GM10248 (cell line): ENCODE results near the gene TLCD4.
"Not testable (repeated sequence)": the region's sequence is repeated elsewhere in the genome, so short reads cannot be mapped to it uniquely, and the experiment has no call there.

Experiments used
- CTCF ChIA-PET: fragments of 300-600 bp; sonication (Branson Sonifier 250); formaldehyde crosslinking; extraction: SDS; loops from one replicate; lab custom pipeline; 2021; ENCODE audit warnings: antibody characterized with exemption; lab: Yijun Ruan, JAX
- POLR2A ChIA-PET: fragments of 350-650 bp; sonication (Branson Sonifier 250); formaldehyde crosslinking; extraction: SDS; loops from one replicate; lab custom pipeline; 2020; ENCODE audit warnings: antibody characterized with exemption; lab: Yijun Ruan, JAX
- DNase-seq: peaks from one replicate; pipeline ENCODE4 v3.0.0; 2012; ENCODE audit errors: extremely low spot score
- TF ChIP-seq, protein P1 (sequence below): IDR thresholded peaks from 2 replicates; pipeline ENCODE4 v1.5.1; 2012; ENCODE audit warnings: mild to moderate bottlenecking, low read depth; ENCODE audit errors: extremely low read depth, missing control alignments, control extremely low read depth

The TLCD4 gene

GRCh38 chr1:95146637-95147036 lies 29.5 kb downstream of the TLCD4 start:
- TF ChIP-seq, protein P1, sequence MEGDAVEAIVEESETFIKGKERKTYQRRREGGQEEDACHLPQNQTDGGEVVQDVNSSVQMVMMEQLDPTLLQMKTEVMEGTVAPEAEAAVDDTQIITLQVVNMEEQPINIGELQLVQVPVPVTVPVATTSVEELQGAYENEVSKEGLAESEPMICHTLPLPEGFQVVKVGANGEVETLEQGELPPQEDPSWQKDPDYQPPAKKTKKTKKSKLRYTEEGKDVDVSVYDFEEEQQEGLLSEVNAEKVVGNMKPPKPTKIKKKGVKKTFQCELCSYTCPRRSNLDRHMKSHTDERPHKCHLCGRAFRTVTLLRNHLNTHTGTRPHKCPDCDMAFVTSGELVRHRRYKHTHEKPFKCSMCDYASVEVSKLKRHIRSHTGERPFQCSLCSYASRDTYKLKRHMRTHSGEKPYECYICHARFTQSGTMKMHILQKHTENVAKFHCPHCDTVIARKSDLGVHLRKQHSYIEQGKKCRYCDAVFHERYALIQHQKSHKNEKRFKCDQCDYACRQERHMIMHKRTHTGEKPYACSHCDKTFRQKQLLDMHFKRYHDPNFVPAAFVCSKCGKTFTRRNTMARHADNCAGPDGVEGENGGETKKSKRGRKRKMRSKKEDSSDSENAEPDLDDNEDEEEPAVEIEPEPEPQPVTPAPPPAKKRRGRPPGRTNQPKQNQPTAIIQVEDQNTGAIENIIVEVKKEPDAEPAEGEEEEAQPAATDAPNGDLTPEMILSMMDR: no peak
- CTCF ChIA-PET: no interaction called here
- POLR2A ChIA-PET: interaction anchor here (0.6 kb wide), 1 partner anchor 29 kb away, joined by 3 read pairs; no protein-coding TSS in a partner anchor

GRCh38 chr1:95154096-95154495 lies 36.9 kb downstream of the TLCD4 start:
- ChIA-PET CTCF (interaction anchor here (1.0 to 1.7 kb wide), 6 partner anchors 9 to 70 kb away, joined by 3 to 5 read pairs (median 4); no protein-coding TSS in a partner anchor), POLR2A (no interaction called here)
- TF ChIP-seq, protein P1: no peak
- no peak for DNase-seq

More at GRCh38 chr1:95146637-95147036, 29.5 kb downstream of the TLCD4 start:
- DNase-seq: no peak

DNA sequence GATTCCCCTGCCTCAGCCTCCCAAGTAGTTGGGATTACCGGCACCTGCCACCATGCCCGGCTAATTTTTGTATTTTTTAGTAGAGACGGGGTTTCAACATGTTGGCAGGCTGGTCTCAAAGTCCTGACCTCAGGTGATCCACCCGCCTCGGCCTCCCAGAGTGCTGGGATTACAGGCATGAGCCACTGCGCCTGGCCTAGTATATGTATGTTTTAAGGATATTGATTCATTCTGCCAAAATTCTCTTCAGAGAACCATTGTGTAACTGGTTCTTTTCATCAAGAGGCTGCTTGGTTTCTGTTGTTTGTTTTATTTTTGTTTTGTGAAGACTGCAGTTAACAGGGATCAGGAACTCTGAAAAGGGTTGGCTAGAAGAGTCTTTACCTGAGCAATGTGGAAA lies 48.4 kb downstream of the TLCD4 start:
- DNase-seq, POLR2A ChIA-PET: not testable (repeated sequence)
- CTCF ChIA-PET: interaction anchor here (0.9 kb wide), 1 partner anchor 13 kb away, joined by 3 read pairs; no protein-coding TSS in a partner anchor
